ENCODE results near the gene ARHGAP10.

Gene ARHGAP10

DNA sequence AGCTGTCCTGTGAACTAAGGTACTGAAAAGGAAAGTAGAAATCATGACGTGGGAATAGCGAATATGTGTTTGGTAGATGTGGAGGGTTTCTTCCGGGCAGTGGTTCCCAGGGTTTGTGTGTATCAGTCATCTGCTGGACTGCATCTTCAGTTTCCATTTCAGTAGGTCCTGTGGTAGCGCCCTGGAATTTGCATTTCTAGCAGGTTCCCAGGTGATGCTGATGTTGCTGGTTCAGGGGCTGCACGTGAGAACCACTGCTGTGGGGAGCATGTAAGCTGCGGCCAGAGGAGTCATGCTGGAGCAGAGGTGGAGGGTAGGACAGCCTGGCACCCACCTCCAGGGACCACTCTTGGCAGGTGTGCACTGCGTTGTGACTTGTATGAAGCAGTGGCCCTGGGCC lies 47.1 kb downstream of the ARHGAP10 start:
- no peak overlapping the region for H3K4me3 ChIP-seq (ENCODE audit: low read depth, low read length)
- TF ChIP-seq, protein P1, sequence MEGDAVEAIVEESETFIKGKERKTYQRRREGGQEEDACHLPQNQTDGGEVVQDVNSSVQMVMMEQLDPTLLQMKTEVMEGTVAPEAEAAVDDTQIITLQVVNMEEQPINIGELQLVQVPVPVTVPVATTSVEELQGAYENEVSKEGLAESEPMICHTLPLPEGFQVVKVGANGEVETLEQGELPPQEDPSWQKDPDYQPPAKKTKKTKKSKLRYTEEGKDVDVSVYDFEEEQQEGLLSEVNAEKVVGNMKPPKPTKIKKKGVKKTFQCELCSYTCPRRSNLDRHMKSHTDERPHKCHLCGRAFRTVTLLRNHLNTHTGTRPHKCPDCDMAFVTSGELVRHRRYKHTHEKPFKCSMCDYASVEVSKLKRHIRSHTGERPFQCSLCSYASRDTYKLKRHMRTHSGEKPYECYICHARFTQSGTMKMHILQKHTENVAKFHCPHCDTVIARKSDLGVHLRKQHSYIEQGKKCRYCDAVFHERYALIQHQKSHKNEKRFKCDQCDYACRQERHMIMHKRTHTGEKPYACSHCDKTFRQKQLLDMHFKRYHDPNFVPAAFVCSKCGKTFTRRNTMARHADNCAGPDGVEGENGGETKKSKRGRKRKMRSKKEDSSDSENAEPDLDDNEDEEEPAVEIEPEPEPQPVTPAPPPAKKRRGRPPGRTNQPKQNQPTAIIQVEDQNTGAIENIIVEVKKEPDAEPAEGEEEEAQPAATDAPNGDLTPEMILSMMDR (IDR thresholded peaks at IDR 0.05; ENCODE audit: low read depth, low read length), result no peak

DNA sequence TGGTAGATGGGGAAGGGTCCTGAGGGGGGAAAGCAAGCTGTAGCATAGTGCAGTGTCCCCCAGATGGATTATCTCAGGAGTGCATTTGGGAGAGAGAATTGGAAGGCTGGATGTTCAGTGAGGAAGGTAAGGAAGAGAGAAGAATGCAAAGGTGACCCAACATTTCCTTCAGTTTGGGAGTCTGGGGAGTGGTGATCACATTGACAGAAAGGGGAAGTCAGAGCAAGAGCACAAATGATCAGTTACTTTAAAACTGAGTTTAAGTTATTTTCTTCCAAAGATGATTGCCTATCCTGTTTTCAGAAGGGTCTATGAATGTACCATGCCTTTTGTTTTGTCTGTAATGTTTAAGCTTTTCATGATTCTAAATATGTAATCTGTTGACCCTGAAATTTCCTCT lies 47.6 kb downstream of the ARHGAP10 start:
- TF ChIP-seq, protein P1 (IDR thresholded peaks at IDR 0.05; ENCODE audit: low read depth, low read length), result no peak
- H3K4me3 ChIP-seq (ENCODE audit: low read depth, low read length), result no peak overlapping the region

DNA sequence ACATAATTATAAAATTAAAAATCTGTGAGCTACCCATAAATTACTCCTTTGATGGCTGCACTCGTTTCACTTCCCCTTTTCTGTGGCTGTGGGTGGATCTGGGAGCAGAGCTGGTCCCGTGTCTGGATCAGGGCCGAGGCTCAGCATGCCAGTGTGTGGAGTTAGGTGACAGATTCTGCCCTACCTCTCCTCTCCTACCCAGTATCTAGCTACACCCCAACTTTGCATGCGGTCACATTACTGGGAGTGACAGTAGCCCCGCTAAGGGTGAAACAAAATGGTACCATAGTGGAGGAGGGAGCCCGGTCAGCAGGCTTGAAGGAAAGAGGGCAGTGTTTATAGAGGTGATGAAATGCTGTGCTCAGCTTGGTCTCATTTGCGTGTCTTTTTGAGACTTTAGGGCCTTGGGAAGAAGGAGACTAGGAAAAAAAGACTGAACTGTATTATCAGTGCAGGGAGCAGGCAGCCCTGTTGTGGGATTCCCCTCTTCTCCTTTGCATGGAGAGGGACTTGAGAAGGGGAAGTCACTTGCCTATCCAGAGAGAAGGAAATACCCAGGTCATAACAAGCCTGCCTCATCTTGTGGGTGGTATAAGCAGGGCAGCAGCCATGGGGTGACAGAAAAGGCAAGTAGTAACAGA lies 48.4 kb downstream of the ARHGAP10 start:
- H3K4me3 ChIP-seq (ENCODE audit: low read depth, low read length), result no peak overlapping the region
- TF ChIP-seq, protein P1 (IDR thresholded peaks at IDR 0.05; ENCODE audit: low read depth, low read length), result no peak

DNA sequence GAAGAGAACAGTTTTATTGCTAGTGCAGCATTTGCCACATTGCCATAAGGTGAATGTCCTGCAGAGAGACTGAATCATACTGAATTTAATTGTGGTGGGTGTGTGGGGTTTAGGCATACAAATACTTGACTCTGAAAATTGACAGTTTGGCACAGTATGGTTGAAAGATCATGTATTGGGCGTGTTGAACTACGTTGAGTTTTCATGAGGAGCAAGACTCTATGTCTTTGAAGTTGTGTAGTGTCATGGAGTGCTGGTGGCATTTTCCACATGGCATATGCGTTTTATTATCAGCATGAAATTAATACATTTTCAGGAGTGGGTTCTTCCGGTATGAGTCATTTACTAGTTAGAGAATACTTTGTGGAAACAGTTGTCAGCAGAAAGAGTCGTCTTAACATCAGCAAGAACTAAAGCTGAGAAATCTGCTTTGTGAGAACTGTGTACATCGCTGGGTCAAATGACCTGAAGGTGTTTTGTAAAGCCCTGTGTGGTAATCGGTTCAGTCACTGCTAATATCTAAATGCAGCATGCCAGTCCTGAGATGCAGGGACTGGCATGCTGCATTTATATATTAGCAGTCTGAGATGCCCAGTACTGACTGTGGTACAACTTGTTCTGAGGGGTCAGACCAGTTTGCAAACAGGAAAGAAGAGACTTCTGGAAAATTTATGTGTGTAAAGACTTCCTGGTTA lies 50.3 kb downstream of the ARHGAP10 start:
- no peak overlapping the region for H3K4me3 ChIP-seq (ENCODE audit: low read depth, low read length)
- TF ChIP-seq, protein P1 (IDR thresholded peaks at IDR 0.05; ENCODE audit: low read depth, low read length), result no peak

DNA sequence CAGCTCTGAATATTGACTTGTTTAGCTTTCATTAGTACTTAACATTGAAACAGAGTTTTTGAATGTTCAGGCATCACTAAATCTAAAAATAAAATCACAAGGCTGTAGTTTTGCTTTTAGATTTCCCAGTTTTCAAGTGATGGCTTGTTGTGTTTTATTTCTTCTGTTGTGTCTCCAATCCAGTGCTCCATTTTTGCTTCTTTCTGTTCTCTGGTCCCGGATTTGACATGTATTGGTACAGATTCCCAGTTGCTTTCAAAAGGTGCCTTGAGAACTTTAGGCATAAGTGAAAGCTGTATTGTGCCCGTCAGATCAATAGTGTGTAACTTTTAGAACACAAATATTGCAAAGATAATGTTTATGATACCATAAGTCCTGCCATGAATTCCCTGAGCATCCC lies 53.2 kb downstream of the ARHGAP10 start:
- H3K4me3 ChIP-seq (ENCODE audit: low read depth, low read length), result no peak overlapping the region
- TF ChIP-seq, protein P1 (IDR thresholded peaks at IDR 0.05; ENCODE audit: low read depth, low read length), result no peak

DNA sequence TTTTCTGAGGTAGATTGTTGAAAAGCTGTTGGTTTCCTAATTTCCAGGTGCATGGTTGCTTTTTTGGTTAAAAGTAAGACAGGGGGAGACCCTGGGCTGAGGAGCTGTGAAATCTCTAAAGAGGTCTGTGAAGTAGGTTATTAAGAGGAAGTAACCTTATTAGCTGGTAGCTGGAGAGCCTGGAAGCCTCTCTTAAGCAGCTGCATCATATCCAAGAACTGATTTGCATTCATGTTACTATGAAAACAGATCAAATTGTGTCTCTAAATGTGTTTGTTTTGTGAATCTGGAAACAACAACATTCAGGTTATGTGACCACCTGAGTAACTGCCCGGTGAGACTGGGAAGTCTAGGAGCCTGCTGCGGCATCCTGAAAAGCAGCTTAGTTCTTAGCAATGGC lies 54.1 kb downstream of the ARHGAP10 start:
- TF ChIP-seq, protein P1 (IDR thresholded peaks at IDR 0.05; ENCODE audit: low read depth, low read length), result no peak
- H3K4me3 ChIP-seq (ENCODE audit: low read depth, low read length), result no peak overlapping the region

DNA sequence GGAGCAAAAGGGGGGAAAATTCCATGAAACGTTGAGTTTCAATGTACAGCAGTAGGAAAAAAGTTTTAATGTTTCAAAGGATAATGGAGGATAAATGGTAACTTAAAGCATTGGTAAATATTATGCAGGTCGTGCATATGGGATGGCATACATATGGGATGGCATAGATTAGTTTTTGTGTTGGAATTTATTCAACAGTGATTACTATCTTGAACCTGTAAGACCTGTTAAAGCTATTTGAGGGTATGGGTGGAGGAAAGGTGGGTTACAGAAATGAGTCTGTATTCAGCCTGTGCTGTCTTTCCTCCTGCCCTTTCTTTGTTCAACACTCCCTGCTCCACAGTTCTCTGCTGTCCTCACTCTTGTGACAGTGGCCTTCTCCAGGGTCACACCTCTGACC lies 54.6 kb downstream of the ARHGAP10 start:
- TF ChIP-seq, protein P1 (IDR thresholded peaks at IDR 0.05; ENCODE audit: low read depth, low read length), result no peak
- H3K4me3 ChIP-seq (ENCODE audit: low read depth, low read length), result no peak overlapping the region
